ENCODE measurements around the gene PSME1.

PSME1 gene

DNA sequence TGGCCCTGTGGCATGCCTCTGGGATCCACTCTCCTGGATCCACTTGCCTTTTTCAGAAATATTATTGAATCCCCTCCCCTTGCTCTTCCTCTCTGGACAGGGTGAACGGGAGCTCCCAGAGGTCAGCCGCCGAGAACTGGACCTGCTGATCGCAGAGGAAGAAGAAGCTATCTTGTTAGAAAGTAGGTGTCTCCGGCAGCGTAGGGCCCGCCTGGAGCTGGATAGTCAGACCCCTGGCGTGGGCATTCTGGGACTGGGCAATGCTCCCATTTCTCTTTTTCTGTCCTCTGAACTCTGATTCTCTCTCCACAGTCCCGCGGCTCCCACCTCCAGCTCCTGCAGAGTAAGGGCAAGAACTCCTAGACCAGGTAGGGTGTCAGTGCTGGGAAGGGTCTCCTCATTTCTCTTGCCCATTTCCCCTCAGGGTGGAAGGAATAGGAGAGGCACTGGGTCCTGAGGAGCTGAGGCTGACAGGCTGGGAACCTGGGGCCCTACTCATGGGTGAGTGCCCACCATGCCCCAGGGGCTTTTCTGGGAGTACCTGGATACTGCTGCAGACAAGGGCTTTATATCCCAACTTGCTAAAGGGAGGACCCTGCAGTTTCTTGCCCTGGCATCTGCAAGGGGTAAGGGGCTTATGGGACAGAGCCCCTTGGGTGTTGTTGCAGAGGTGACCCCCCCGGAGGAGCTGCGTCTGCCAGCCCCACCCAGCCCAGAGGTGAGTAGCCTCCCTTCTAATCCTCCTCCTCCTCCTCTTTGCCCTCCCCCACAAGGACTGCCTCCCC, 41.2 kb downstream of the PSME1 start:
- no peak for DNase-seq

DNA sequence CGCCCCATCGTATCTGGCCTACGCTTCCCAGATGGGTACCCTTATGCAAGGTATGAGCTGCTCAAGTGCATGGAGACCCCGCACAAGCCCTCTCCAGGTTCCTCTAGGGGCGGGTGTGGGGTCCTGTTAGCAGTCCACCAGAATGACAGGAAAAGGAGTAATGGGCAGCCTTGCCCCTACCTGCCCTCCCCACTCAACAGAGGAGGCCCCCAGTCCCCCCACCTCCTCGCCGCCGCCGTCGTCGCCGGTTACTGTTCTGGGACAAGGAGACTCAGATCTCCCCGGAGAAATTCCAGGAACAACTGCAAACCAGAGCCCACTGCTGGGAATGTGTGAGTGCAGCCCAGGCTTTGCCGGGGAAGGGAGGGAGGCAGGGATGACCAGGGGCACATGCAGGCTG, 41.9 kb downstream of the PSME1 start:
- no peak for DNase-seq

DNA sequence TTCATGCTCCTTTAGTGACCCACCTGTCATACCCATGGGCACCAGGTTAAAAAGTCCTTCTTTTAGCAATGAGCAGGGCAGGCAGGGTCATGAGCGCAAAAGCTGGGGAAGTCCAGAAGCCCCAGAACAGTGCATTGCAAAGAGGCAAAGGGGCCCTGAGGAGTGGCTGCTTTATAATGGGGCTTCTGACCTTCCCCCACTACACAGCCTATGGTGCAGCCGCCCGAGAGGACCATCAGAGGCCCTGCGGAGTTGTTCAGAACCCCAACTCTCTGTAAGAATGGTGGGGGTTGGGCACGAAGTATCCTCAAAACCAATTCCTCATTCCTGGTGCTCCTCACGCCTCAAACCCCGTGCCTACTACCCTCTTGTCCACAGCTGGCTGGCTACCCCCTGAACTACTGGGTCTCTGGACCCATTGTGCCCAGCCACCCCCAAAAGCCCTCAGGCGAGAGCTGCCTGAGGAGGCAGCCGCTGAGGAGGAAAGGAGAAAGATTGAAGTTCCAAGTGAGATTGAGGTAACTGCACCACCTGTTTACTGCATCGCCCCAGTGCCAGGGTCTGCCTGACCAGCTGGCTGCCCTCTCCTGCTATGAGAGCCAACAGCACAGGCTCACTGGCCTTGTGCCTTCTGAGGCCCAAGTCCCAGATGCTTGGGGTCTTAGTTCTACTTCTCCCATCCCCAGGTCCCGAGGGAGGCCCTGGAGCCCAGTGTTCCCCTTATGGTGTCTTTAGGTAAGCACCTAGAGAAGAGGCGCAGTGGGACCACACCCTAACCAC, 42.6 kb downstream of the PSME1 start:
- no peak for DNase-seq

DNA sequence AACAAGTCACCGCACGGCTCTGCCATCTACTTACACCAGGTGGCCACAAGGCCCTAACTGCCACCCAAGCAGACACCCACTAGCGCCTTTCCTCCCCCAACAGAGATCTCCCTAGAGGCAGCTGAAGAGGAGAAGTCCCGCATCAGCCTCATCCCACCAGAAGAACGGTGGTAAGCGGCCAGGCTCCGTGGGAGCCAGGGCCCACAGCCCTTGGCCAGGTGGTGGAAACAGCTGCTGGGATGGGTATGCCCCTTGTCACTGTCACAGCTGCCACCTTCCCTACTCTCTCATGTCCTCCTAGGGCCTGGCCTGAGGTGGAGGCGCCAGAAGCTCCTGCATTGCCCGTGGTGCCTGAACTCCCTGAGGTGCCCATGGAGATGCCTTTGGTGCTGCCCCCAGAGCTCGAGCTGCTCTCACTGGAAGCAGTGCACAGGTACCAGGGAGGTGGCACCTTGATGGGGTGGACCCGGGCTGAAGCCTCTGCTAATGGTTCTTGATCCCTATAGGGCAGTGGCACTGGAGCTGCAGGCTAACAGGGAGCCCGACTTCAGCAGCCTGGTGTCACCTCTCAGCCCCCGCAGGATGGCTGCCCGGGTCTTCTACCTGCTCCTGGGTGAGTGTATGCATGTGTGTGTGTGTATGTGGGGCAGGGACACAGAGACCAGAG, 43.4 kb downstream of the PSME1 start:
- DNase-seq, result no peak

DNA sequence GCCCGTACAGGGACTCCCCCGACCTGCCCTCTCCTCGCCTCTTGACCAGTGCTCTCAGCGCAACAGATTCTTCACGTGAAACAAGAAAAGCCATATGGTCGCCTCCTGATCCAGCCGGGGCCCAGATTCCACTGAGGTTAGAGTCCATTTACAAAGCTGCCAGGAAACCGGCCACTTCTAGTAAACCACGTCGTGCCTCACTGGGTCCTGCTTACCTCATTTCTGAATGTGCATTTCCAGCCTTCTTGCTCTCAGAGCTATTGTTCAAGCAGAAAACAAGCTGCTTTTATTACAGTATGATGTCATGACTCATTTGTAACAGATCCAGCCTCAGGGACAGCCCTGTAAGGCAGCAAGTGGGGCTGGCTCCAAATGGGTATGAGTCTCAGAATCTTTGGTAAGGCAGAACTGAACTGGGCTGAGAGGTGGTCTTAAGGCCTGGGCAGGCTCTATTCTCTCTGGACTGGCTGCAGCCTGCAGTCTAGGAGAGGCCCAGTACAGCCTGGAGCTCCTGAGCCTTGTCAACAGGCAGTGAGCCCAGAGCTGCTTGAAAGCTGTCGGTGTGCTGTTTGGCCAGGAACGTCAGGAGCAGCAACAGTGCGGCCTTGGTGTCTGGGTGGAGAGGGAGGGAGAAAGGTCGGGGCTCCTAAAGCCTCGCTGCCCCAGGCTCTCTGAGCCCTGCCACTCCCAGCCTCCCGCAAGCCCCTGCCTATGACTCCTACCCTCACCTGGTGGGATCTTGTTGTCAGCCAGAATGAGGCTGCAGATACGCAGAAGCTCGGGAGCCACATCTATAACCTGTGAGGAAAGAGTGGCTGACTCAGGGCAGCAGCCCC, 44.2 kb downstream of the PSME1 start:
- DNase-seq, result no peak

DNA sequence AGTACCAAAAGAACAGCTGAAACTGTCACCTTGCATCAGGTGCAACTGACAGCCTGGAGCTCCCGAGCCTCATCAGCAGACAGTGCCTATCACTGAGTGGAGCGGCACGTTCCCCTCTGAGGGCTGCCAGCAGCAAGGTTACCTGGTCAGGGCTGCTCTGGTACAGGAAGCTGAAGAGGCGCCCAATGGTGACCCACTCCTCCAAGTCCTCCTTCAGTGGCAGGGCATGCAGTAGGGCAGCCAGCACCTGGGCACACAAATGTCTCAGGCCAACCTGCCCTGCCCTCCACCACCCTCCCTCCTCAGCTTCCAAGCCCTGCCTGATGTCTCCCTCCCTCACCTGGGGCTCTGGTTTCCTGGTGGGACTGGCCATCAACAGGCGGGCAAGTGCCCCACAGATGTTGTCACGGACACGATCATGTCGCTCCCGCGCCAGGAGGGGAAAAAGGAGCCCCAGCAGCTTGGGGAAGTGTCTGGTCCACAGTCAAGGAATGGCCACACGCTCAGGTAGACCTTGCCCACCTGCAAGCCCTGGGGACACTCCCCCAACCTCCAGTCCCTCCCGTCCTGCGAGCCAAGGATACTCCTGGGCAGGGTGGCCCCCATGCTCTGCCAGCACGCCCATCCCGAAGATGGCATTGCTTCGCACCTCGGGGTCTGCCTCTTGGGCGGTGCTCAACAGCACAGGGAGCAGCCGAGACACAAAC, 45.5 kb downstream of the PSME1 start:
- no peak for DNase-seq

DNA sequence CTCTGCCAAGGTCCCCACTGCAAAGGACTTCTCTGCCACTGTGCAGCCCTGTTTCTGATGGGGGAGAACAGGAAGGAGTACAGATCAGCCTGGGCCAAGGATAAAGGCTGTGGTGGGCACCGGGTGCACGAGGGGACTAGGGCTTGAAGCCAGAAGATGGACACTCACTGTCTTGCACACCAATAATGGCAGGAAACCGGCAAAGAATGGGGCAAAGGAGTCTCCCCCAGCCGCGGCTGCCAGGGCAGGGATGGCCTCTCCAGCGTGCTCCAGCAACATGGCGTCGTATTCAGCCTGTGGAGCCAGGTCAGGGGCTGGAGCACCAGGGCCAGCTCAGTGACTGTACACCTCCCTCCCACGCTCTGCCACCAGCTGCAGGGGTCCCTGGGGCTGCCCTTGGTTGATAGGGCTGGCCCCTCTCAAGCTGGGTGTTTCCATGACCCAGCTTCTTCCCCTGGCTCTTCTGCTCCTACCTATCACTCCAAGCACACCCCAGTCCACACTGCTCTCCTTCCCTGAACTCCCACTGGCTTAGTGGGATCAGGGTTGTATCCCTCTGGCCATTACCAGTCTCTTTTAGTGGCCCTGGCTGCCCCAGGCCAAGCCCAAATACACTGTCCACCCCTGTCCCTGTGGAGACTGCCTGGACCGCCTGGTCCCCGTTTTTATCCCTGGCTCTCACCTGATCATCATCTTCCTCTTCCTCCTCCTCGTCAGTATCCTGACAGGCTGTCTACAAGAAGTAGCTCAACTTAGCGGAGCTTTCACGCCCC, 46.3 kb downstream of the PSME1 start:
- no peak for DNase-seq

DNA sequence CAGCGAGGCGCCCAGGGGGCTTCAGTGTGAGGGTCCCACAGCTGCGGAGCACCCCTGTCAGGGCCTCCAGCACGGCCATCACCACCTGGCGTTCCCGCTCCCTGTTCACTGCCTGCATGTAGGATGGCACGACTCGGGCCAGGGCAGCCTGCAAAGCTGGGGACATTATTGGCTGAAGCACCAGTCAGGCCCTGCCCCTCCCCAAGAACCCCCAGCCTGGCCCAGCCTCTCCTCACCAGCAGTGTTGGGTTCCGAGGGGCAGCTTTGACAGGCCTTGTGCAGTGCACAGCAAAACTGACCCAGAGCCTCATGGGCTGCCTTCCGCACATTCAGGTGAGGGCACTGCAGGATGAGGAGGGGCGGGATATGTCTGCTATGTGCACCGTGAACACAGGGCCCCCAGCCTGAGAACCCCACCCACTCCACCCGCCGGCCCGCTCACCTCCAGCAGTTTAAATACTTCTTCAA, 47.1 kb downstream of the PSME1 start:
- no peak for DNase-seq

DNA sequence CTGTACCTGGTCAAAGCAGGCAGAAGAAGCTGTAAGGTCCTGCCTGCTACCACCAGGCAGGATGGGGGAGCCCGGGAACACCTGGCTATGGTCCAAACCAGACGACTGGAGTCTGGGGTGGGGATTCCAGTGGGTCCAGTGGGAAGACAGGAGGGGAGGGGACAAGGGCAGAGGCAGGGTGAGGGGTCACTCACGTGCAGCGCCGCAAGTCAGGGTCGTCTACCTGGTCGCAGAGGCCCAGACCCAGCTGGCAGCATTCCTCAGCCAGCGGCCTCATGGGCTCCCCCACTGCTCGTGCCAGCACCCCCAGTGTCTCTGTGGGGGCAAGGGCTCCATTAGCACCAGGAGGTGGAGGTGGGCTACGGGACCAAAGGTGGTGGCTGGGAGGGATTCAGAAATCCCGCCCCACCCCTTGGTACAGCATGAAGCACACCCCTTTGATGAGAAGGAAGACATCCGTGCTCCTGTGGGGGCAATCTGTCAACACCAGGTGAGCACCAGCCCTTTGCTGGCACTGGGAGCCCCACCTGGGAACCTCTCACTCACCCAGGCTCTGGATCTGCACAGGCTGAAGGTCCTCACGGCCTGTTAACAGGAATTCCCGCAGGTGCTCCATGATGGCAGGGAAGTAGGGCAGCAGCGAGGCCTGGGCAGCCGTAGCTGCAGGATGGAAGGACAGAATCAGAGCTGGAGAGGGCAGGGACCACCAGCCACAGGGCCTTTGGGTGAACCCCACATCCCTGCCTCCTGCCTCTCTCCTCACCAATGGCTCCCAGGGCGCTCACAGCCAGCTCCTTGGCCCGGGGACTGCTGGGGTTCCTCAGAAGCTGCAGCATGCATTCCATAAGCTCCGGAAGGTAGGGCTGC, 48.3 kb downstream of the PSME1 start:
- DNase-seq, result no peak

DNA sequence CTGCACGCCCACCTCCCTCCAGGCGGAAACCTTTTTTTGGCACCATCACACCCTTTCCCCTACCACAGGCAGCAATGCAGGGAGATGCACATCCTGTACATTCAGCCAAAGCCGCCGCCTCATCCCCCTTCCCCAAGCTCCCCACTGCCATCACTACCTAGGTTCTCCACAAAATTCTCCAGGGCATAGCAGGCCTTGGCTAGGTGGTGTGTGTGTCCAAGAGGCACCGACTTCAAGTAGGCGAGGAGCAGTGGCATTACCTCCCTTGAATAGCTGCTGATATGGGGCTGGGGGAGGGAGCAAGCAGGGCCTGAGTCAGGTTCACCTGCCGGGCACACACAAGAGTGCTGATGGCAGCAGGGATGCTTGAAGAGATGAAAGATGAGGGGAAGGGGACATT, 49.0 kb downstream of the PSME1 start:
- DNase-seq, result no peak

DNA sequence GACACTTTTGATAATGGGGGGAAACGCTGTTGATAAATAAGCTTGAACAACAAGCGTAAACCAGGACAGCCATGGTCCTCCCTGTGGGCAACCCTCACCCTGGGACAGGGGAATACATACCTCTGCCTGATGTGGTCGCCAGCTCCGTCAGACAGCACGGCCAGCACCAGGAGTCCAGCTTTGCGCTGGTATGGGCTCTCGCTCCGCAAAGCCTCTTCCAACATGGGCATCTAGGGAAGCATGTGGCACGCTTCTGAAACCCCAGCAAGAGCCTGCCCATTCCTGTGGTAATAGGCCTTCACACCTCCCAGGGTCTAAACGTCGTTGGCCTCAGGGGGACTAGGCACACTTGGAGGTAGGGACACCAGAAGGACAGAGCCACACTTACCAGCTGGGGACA, 49.7 kb downstream of the PSME1 start:
- no peak for DNase-seq

DNA sequence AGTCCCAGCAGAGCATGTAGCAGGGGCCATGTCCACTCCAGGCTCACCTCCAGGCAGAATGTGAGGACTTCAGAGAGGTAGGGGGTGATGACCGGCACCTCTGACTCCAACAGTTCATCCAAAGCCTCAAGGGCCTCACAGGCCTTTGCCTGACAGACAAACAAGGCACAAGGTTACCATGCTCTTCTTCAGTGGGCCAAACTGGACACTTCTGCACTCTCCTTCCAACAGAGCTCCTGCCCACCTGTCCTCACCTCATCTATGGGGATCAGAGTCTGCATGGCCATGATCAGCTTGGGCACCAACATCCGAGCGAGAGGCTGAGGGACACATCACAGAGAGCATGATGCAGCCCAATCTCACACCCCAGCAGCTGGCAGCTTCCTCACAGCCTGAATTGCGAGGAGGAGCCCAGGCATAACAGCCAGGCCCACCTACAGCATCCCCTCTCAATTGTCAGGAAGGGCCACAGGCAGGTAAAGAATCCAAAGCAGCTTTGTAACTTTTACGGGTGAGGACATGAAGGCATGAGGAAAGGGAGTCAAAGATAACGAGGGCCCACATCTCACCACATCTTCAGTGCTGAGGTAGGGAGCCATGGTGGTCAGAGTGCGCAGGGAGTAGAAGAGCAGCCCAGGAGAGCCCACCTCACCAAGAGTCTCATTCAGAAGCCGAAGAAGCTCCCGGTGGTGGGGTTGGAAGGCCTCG, 51.0 kb downstream of the PSME1 start:
- DNase-seq, result no peak

DNA sequence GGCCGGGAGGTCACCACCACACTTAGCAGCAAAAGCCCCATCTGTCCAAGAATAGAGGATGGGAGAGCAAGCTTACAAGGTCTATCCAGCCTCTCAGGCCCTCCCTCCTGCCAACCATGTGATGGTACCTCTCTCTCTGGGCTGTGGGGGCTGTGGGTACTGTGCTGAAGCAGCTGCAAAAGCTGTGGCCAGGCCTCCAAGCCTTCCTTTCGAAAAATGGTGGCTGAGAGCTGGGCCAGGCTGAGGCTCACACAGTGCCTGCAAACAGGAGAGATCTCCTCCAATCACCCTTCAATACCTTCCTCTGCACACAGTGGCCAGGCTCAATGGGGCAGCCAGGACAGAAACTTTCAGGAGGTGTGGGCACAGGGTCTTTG, 51.5 kb downstream of the PSME1 start:
- DNase-seq, result no peak

All from activated CD4-positive, alpha-beta T cell treated with anti-CD3 and anti-CD28 coated beads, Interleukin-2, Interleukin-6, amounts not matched to agents 100 ng/mL and 50 ng/mL, durations not matched to agents 16 hours and 8 hours (primary cell).